ENCODE results near the gene ZSCAN10.
"Not testable (repeated sequence)": the region's sequence is repeated elsewhere in the genome, so short reads cannot be mapped to it uniquely, and the experiment has no call there.

DNA sequence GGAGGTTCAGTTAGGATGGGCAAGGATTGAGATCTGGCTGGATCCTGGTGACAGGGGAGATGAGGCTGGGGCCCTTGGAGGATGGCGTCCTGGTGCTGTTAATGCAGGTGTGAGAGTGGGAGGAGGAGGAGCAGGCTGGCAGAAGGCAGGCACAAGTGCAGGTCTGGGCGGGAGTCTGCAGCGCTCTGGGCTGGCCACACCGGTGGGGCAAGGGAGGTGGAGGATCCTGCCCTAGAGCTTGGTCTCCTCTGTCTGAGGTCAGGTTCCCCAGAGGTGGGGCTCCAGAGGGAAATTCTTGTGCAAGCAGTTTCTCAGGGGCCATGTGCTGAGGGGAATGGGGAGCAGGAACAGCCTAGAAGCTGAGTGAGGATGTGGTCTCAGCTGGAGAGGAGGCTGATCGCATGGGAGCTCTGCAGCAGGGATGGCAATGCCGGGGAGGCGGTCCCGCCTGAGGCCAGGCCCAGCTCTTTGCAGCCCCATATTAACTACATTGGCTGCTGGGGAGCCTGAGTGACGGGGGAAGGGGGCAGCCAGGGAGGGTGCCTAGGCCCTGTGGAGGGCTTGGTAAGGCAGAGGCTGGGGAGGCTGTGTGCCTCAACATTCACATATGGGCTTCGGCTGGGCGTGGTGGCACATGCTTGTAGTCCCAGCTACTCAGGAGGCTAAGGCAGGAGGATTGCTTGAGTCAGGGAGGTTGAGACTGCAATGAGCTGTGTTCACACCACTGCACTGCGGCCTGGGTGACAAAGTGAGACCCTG, 46.3 kb downstream of the ZSCAN10 start:
- TF ChIP-seq, protein P1, sequence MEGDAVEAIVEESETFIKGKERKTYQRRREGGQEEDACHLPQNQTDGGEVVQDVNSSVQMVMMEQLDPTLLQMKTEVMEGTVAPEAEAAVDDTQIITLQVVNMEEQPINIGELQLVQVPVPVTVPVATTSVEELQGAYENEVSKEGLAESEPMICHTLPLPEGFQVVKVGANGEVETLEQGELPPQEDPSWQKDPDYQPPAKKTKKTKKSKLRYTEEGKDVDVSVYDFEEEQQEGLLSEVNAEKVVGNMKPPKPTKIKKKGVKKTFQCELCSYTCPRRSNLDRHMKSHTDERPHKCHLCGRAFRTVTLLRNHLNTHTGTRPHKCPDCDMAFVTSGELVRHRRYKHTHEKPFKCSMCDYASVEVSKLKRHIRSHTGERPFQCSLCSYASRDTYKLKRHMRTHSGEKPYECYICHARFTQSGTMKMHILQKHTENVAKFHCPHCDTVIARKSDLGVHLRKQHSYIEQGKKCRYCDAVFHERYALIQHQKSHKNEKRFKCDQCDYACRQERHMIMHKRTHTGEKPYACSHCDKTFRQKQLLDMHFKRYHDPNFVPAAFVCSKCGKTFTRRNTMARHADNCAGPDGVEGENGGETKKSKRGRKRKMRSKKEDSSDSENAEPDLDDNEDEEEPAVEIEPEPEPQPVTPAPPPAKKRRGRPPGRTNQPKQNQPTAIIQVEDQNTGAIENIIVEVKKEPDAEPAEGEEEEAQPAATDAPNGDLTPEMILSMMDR (IDR thresholded peaks at IDR 0.05): not testable (repeated sequence)
- TF ChIP-seq POLR2A, POLR2AphosphoS5, EP300 (IDR thresholded peaks at IDR 0.05): not testable (repeated sequence)

All from sigmoid colon (tissue), 4 donors.